ENCODE measurements around the gene SLC66A1.

The SLC66A1 gene

GRCh38 chr1:19366599-19367536, 54.7 kb downstream of the SLC66A1 start:
- DNase-seq: no peak

GRCh38 chr1:19367584-19368041, 55.5 kb downstream of the SLC66A1 start:
- no peak for DNase-seq

DNA sequence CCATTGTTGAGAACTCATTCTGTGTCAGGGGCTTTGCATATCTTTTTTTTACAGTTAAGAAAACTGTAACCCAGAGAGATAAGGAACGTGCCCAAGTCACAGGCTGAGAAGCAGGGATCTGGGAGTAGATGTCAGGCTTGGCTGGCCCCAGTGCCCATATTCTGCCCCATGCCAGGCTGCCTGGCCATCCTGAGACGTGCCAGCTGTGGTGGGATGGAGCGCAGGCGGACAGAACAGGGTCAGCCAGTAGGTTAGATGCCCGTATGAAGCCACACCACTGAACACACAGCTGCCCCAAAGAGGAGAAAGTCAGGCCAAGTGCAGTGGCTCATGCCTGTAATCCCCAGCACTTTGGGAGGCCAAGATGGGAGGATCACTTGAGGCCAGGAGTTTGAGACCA, 55.9 kb downstream of the SLC66A1 start:
- DNase-seq: no peak

DNA sequence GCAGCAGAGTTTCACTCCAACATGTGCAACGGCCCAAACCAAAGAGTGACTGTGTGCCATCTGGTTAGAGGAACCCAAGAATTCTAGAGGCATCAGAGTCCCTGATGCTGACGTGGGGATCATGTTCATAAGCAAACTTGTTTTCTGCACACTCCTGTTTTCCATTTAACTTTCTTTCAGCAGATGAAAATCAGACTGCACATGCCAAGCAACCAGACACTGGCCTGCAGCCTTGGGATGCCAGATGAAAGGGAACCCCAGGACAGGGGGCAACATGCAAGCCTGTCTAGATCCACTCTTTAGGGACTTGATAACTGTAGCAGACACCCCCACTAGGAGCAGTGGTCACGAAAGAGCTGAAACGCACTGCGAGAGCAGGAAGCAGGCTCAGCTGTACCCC, 56.8 kb downstream of the SLC66A1 start:
- DNase-seq: no peak

GRCh38 chr1:19369396-19370090, 57.4 kb downstream of the SLC66A1 start:
- DNase-seq: no peak

- no peak for DNase-seq
These were observed 58.5 kb downstream of the SLC66A1 start for GRCh38 chr1:19370453-19371170.

DNA sequence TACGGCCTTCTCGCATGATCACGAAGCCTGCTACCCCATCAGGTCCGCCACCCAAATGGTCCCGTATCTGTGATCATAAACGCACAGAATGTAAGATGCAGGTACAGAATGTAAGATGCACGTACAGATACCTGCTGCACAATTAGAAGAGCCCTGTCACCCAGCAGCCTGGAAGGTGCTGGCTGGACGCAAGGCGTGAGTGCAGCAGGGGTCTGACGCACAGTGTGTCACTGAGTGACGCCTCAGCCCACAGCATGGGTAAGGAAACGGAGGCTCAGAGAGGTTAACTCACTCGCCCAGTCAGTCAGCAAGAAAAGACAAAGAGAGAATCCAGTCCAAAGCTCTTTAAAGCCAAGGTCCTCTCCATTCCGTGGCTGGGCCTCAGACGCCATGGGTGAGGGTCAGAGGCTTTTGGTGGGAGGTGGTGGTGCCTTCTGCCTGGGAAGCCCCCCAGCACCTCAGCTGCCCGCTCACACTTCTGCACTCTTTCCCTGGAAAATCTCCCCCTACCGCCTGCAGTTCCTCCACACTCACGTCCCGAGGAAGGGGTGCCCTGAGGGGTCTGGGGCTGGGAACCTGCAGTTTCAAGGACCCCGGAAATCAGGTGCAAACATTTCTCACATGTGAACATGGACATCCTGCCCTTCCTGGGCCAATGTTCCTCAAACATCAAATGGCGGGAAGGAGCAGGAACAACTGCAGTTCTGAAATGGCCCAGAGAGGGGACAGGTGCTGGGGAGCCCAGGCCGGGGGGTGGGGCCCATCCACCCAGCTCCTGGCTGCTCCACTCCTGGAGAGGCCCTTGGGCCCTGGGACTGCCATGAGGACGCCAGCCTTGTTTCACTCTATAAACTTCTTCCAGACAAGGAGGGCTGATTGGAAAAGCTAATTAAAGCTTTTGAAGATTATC, 59.4 kb downstream of the SLC66A1 start:
- DNase-seq: no peak

DNA sequence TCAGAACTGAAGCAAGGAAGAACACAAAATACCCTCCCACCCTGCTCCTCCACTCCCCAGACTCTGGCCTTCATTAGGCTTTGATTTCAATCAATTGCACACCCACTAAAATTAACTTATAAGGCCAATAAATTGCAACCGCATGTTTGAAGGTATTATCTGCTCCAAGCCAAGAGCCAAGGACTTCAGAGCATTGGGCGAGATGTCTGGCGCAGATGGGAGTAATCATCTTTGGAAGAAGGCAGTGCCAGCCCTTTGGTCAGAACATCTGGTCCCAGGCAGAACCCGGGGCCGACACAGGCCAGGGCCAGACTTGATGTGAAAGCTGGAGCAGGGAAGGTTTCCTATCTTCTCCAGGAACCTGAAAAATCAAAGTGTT, 60.0 kb downstream of the SLC66A1 start:
- DNase-seq: no peak

- no peak for DNase-seq
These were observed 60.5 kb downstream of the SLC66A1 start for GRCh38 chr1:19372602-19373001.

DNA sequence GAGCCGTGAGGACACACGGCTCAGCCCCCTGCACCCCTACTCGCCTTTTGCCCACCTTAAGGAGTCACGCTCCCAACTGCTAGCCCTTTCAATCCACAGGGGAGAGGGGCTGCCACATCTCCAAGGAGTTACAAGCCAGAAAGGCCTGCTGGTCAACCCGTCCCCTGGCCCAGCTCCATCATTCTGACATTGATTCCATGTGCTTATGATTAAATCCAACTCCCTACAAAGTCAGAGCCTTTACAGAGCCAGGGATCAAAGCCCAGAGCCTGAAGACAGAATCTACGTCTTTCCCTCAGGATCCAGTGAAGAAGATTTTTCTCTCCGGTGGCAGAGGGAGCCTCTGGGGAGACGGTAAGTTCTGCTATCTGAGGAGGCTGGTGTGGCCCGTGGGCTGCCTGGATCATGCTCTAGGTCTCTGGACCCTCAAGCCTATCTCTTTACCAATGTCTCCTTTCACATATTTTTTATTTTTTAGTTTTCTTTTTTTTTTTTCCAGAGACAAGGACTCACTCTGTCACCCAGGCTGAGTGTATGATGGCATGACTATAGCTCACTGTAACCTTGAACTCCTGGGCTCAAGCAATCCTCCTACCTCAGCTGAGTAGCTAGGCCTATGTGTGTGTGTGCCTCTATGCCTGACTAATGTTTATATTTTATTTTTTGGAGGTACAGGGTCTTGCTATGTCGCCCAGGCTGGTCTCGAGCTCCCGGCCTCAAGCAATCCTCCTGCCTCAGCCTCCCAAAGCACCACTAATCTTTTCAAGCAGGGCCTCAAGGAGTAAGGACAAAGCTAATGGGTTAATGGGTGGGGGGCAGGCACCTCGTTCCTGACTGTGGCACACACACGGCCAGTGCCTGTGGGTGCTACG, 61.3 kb downstream of the SLC66A1 start:
- no peak for DNase-seq

DNA sequence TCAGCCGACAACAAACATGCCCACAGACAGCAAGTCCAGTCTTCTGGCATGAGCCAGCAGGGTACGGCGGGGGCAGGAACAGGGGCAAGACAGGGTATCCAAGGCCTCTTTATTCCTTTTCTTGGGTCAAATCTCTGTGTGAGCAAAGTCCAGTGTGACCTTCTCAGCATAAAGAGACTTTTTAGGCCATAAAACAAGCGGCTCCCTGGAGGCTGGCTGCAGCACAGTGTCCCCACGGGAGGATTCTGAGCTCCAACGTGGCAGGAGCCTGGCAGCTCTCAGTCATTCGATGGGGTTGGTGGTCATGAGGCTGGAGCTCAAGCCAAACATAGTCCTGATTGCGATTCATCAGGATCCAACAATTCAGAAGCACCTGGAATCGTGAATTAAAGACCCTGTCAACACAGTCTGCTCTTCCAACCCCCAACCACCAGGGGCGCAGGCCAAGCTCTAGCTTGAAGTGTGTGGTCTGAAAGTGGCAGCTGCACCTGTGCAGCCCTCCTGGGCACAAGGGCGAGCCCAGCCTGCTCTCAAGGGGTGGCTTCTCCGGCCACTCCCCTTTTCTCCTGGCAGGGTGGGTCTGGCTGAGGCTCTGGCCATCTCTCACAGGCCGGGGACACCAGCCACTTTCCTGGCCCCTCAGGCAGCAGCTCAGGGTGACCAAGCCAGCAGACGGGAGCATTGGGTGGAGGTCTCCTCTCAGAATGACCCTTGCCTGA, 62.1 kb downstream of the SLC66A1 start:
- DNase-seq: no peak

DNA sequence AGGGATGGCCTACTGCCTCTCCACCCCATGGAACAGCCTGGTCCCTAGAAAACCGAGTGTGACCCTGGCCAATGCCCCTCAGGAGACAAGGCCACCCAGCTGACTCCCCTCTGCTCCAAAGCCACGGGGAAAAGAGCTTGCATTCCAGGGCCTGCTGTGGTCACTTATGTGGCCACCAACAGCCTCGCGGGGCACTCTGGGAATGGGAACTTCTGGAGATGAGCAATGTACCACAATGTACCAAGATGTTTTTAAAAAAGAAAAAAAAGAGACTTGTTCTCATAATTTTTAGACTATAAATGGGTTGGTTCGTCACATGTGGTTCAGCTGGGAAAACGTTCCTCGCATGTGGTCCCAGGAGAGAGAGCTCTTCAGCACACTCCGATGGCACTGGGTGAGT, 62.8 kb downstream of the SLC66A1 start:
- DNase-seq: no peak

DNA sequence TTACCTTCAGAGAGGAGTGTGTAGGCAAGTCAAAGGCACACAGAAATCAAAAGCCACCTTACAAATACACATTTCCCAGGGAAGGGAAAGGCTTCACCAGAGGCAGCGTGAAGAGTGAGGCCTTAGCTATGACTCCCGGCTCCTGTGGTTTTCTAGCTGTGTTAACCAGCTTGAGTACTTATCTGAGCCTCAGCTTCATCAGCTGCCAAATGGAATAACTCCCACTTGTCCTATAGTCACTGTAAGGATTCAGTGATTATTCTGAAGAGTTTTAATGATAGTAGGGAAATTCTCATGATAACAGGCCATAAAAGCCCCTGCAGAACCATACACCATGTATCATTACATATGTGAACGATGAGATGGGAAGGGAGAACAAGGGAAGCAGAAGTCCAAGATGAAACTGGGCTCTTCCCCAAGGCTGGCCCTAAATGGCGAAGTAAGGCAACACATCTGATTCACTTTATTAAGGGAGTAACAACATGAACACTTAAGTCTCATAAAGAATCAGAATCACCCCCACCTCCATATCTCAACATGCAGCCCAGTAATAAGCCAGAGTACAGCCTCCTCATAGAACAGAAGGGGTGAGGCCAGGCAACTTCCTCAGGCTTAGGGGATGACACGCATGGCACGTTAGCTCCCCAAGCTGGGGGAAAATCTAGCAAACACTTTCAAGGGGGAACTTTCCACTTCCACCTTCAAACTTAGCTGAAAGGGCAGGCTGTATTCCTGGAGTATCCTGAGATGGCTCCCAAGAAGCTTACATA, 63.7 kb downstream of the SLC66A1 start:
- no peak for DNase-seq

- DNase-seq: no peak
These were observed 64.6 kb downstream of the SLC66A1 start for GRCh38 chr1:19376428-19377372.

DNA sequence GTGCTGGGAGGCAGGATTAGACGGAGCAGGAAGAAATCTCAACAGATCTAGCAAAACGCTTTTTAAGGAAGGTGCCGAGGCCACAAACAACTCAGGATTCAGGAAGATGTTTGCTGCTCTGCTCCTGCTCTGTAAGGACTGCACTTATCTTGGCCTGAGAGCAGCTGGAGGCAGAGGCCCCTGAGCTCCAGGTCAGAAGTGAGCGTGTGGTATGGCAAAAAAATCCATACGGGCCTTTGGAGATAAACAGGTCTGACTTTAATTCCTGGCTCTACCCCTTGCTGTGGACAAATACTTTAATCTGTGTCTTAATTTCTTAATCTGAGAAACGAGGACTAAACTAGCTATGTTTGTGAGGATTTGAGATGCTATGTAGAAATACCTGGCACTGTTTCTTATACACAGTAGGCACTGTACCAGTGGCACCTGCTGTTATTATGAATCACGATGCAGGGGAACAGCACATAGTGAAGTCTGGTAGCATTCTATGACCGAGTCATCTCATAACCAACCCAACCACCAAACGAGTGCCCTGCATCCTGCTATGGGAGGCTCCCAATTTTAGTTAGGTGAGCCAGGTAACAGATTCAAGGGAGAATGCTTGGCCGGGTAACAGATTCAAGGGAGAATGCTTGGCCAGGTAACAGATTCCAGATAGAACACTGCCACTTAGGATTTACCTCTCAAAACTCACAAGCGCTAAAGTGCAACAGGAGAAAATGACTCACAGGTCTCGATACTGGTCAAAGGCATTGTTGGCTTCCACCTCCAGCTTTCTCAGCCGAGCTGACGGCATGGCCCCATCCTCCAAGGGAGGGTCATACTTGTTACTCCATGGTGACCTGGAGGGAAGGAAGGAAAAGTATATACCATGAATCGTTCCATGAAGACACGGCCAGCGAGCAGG, 65.9 kb downstream of the SLC66A1 start:
- DNase-seq: no peak
